ENCODE measurements around the gene GUCY2D.
A peak's percentile ranks its signal among the peaks of the same experiment; 100 is the strongest.

GUCY2D gene

DNA sequence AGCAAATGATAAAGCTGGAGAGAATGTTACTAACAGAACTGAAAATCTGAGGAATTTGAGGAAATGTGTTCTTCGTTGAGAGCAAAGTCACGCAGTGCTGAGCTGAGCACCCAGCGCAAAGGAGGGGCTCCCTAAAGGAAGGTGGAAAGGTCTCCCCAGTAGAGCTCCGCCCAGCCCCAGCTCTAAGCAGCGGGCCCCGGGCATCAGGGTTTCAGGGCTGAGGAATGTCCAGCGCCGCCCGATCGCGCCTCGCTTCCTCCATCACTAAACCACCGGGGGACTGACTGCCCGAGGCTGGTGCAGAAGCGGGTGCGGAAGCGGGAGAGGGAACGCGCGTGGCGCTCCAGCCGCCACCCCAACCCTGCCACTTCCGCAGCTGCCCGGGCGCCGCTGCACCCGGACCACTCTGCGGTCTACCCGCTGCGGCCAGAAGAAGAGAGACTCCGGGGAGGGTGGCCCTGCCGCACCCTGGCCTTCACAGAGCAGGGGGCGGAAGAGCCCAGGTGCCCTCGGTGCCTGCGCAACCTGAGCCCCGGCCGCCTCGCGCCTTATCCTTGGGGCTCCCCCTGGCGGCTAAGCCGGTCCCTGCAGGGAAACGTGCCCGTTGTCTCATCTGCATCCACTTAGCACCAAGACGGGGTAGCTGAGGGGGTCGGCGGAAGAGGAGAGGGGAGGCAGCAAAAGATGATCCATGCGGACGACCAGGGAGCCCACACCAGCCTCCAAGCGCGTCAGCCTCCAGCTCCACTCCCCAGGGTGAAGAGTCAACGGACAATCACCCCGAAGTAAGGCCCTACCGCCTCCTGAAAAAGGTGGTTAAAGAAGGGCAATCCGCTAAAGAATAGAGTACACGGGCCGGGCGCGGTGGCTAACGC lies 12.4 kb upstream of the GUCY2D start:
- Histone ChIP-seq H3K36me3 (ENCODE audit: control insufficient read depth, insufficient read depth, low read length) (no peaks in the 10 kb centered on the region), H3K27ac (ENCODE audit: insufficient read depth, low read length, poor library complexity, severe bottlenecking) (peak overlapping the region; percentile 42)
- peak; percentile 77 to 85 (median 79) for DNase-seq

DNA sequence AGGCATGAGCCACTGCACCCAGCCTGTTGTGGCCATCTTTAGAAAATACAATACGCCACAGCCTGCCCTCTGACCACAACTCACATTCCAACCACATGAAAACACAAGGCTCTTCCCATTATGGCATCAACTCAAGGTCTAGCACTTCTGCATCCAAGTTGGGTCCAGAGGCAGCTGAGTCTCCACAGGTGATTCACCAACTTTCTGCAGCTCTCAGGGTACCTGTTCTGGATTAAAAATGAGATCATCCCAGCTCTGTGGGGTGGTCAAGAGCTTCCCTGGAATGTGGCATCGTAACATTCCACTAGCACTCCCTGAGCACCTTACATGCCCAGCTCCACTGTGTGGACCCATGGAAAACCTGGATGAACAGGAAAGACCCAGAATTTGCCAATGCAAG lies 9.9 kb upstream of the GUCY2D start:
- H3K4me3 ChIP-seq (ENCODE audit: insufficient read depth, low read depth, low read length, poor library complexity, severe bottlenecking) = no peak overlapping the region
- no peak overlapping the region for H3K27ac ChIP-seq (ENCODE audit: insufficient read depth, low read length, poor library complexity, severe bottlenecking)
- H3K27me3 ChIP-seq (replicated peaks; ENCODE audit: control insufficient read depth, insufficient read depth, low read length, poor library complexity, severe bottlenecking) = no peaks in the 10 kb centered on the region
- H3K9me3 ChIP-seq (ENCODE audit: control insufficient read depth, low read length) = no peaks in the 10 kb centered on the region
- H3K4me1 ChIP-seq (ENCODE audit: control insufficient read depth, insufficient read depth, low read length, poor library complexity, severe bottlenecking) = peaks cover 7% of the 10 kb centered on the region
- no peak for DNase-seq
- H3K36me3 ChIP-seq (ENCODE audit: control insufficient read depth, insufficient read depth, low read length) = no peaks in the 10 kb centered on the region

More for the DNA sequence above, 12.4 kb upstream of the GUCY2D start:
- Histone ChIP-seq H3K27me3 (replicated peaks; ENCODE audit: control insufficient read depth, insufficient read depth, low read length, poor library complexity, severe bottlenecking) (no peaks in the 10 kb centered on the region), H3K4me3 (ENCODE audit: insufficient read depth, low read depth, low read length, poor library complexity, severe bottlenecking) (peak overlapping the region; percentile 53), H3K9me3 (ENCODE audit: control insufficient read depth, low read length) (no peaks in the 10 kb centered on the region), H3K4me1 (ENCODE audit: control insufficient read depth, insufficient read depth, low read length, poor library complexity, severe bottlenecking) (peaks cover 7% of the 10 kb centered on the region)

DNA sequence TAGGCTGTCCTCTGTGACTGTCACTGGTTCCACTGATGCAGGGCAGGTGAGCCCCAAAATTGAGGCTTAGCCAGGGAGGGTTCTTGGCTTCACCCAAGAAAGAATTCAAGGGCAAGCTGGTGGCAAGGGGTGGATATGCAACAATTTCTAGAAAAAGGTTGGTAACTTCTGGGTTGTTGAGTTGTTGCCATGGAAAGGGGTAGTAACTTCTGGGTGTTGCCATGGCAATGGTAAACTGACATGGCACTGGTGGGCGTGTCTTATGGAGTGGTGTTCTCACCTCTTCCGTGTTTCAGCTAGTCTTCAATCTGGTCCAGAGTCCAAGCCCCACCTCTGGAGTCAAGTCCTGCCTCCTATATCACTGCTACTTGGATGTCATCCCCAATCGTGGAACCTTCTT lies 9.5 kb upstream of the GUCY2D start:
- Histone ChIP-seq H3K4me1 (ENCODE audit: control insufficient read depth, insufficient read depth, low read length, poor library complexity, severe bottlenecking) (peaks cover 7% of the 10 kb centered on the region), H3K4me3 (ENCODE audit: insufficient read depth, low read depth, low read length, poor library complexity, severe bottlenecking) (no peak overlapping the region), H3K36me3 (ENCODE audit: control insufficient read depth, insufficient read depth, low read length) (no peaks in the 10 kb centered on the region), H3K27me3 (replicated peaks; ENCODE audit: control insufficient read depth, insufficient read depth, low read length, poor library complexity, severe bottlenecking) (no peaks in the 10 kb centered on the region), H3K27ac (ENCODE audit: insufficient read depth, low read length, poor library complexity, severe bottlenecking) (no peak overlapping the region), H3K9me3 (ENCODE audit: control insufficient read depth, low read length) (no peaks in the 10 kb centered on the region)
- DNase-seq = no peak

DNA sequence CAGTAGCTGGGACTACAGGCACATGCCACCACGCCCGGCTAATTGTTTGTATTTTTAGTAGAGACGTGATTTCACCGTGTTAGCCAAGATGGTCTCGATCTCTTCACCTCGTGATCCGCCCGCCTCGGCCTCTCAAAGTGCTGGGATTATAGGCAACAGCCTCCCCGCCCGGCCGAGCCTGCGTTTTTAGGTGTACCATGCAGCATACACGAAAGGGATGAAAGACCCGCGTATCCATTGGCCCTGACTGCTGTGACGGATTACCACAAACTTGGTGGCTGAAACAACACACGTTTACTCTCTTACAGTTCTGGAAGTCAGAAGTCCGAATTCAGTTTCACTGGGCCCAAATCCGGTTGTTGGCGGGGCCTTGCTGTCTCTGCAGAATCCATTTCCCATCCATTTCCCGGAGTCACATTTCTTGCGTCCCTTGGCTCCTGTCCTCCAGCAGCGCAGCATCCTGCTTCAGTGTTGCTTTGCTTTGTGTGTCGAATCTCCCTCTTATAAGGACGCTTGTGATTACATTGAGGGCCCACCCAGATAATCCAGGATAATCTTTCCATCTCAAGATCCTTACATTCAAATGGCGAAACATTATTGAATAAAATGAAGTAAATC lies 8.3 kb upstream of the GUCY2D start:
- Histone ChIP-seq H3K27me3 (replicated peaks; ENCODE audit: control insufficient read depth, insufficient read depth, low read length, poor library complexity, severe bottlenecking) (no peaks in the 10 kb centered on the region), H3K27ac (ENCODE audit: insufficient read depth, low read length, poor library complexity, severe bottlenecking) (no peak overlapping the region), H3K4me1 (ENCODE audit: control insufficient read depth, insufficient read depth, low read length, poor library complexity, severe bottlenecking) (peaks cover 7% of the 10 kb centered on the region), H3K9me3 (ENCODE audit: control insufficient read depth, low read length) (no peaks in the 10 kb centered on the region), H3K36me3 (ENCODE audit: control insufficient read depth, insufficient read depth, low read length) (no peaks in the 10 kb centered on the region), H3K4me3 (ENCODE audit: insufficient read depth, low read depth, low read length, poor library complexity, severe bottlenecking) (no peak overlapping the region)
- DNase-seq = no peak

DNA sequence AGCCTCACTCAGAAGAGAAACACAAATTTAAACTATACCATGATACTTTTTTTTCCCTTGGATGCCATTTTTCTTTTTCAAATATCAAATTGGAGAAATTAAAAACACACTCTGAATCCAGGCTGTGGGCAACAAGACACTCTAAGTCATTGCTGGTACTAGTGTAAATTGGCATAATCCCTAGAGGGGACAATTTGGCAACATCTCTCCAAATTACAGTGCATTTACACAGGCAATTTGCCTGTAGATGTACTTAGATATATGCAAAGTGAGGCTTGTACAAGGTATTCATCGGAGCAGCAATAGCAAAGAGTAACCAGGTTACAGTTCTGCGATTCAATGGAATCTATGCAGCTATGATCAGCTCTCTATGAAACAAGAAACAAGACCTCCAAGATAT lies 6.7 kb upstream of the GUCY2D start:
- no peak overlapping the region for H3K27ac ChIP-seq (ENCODE audit: insufficient read depth, low read length, poor library complexity, severe bottlenecking)
- peaks cover 3% of the 10 kb centered on the region for H3K27me3 ChIP-seq (replicated peaks; ENCODE audit: control insufficient read depth, insufficient read depth, low read length, poor library complexity, severe bottlenecking)
- no peak overlapping the region for H3K4me3 ChIP-seq (ENCODE audit: insufficient read depth, low read depth, low read length, poor library complexity, severe bottlenecking)
- no peaks in the 10 kb centered on the region for H3K9me3 ChIP-seq (ENCODE audit: control insufficient read depth, low read length)
- DNase-seq = no peak
- no peaks in the 10 kb centered on the region for H3K36me3 ChIP-seq (ENCODE audit: control insufficient read depth, insufficient read depth, low read length)
- H3K4me1 ChIP-seq (ENCODE audit: control insufficient read depth, insufficient read depth, low read length, poor library complexity, severe bottlenecking) = no peaks in the 10 kb centered on the region

DNA sequence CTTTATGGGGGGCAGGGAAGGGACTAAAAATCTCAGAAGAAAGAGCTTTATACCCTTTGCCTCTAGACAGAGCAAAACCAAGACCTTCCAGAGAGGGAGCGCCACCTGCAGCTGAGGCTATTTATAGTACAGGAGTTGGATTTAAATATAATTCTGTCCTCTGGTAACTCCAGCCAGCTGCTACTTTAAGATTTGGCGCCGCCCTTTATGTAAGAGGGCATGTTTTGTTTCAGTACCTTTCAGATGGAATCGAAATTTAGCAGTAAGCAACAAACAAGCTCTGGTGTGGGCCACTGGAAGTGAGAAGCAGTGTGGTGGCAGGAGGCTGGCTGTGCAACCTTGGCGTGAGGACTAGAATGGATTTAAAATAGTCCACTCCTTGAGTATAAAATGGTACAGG lies 5.2 kb upstream of the GUCY2D start:
- DNase-seq = no peak
- H3K9me3 ChIP-seq (ENCODE audit: control insufficient read depth, low read length) = no peaks in the 10 kb centered on the region
- no peak overlapping the region for H3K27ac ChIP-seq (ENCODE audit: insufficient read depth, low read length, poor library complexity, severe bottlenecking)
- H3K27me3 ChIP-seq (replicated peaks; ENCODE audit: control insufficient read depth, insufficient read depth, low read length, poor library complexity, severe bottlenecking) = peaks cover 7% of the 10 kb centered on the region
- H3K4me1 ChIP-seq (ENCODE audit: control insufficient read depth, insufficient read depth, low read length, poor library complexity, severe bottlenecking) = peaks cover 4% of the 10 kb centered on the region
- no peak overlapping the region for H3K4me3 ChIP-seq (ENCODE audit: insufficient read depth, low read depth, low read length, poor library complexity, severe bottlenecking)
- H3K36me3 ChIP-seq (ENCODE audit: control insufficient read depth, insufficient read depth, low read length) = no peaks in the 10 kb centered on the region

DNA sequence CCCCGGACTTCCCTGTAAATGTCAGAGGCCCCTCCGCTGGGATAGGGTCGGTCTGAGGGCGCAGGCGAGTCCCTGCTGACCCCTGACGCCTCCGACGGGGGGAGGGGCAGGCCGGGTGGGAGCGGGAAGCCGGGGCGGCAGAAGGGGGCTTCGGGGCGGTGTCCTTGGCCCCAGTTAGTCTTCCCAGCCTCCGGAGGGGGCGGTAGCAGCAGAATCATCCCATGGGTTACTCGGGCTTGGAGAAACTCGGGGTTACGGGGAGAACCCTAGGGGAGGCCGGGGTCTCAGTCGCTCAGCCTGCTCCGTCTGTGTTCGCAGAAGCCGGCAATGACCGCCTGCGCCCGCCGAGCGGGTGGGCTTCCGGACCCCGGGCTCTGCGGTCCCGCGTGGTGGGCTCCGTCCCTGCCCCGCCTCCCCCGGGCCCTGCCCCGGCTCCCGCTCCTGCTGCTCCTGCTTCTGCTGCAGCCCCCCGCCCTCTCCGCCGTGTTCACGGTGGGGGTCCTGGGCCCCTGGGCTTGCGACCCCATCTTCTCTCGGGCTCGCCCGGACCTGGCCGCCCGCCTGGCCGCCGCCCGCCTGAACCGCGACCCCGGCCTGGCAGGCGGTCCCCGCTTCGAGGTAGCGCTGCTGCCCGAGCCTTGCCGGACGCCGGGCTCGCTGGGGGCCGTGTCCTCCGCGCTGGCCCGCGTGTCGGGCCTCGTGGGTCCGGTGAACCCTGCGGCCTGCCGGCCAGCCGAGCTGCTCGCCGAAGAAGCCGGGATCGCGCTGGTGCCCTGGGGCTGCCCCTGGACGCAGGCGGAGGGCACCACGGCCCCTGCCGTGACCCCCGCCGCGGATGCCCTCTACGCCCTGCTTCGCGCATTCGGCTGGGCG lies 542 bp downstream of the GUCY2D start:
- H3K27me3 ChIP-seq (replicated peaks; ENCODE audit: control insufficient read depth, insufficient read depth, low read length, poor library complexity, severe bottlenecking) = peaks cover 22% of the 10 kb centered on the region
- H3K4me3 ChIP-seq (ENCODE audit: insufficient read depth, low read depth, low read length, poor library complexity, severe bottlenecking) = peak overlapping the region; percentile 35

DNA sequence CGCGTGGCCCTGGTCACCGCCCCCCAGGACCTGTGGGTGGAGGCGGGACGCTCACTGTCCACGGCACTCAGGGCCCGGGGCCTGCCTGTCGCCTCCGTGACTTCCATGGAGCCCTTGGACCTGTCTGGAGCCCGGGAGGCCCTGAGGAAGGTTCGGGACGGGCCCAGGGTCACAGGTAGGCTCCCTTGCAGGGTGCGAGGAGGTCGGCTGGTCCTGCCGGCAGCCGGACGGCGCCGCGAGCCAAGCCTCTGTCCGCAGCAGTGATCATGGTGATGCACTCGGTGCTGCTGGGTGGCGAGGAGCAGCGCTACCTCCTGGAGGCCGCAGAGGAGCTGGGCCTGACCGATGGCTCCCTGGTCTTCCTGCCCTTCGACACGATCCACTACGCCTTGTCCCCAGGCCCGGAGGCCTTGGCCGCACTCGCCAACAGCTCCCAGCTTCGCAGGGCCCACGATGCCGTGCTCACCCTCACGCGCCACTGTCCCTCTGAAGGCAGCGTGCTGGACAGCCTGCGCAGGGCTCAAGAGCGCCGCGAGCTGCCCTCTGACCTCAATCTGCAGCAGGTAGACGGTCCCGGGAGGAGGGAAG lies 1.3 kb downstream of the GUCY2D start:
- Histone ChIP-seq H3K36me3 (ENCODE audit: control insufficient read depth, insufficient read depth, low read length) (no peaks in the 10 kb centered on the region), H3K27ac (ENCODE audit: insufficient read depth, low read length, poor library complexity, severe bottlenecking) (no peak overlapping the region), H3K4me3 (ENCODE audit: insufficient read depth, low read depth, low read length, poor library complexity, severe bottlenecking) (no peak overlapping the region), H3K9me3 (ENCODE audit: control insufficient read depth, low read length) (no peaks in the 10 kb centered on the region), H3K27me3 (replicated peaks; ENCODE audit: control insufficient read depth, insufficient read depth, low read length, poor library complexity, severe bottlenecking) (peaks cover 22% of the 10 kb centered on the region), H3K4me1 (ENCODE audit: control insufficient read depth, insufficient read depth, low read length, poor library complexity, severe bottlenecking) (peaks cover 12% of the 10 kb centered on the region)
- DNase-seq = no peak

More for the DNA sequence above, 542 bp downstream of the GUCY2D start:
- H3K4me1 ChIP-seq (ENCODE audit: control insufficient read depth, insufficient read depth, low read length, poor library complexity, severe bottlenecking) = peaks cover 12% of the 10 kb centered on the region
- DNase-seq = no peak
- H3K27ac ChIP-seq (ENCODE audit: insufficient read depth, low read length, poor library complexity, severe bottlenecking) = no peak overlapping the region
- H3K36me3 ChIP-seq (ENCODE audit: control insufficient read depth, insufficient read depth, low read length) = no peaks in the 10 kb centered on the region
- H3K9me3 ChIP-seq (ENCODE audit: control insufficient read depth, low read length) = no peaks in the 10 kb centered on the region

DNA sequence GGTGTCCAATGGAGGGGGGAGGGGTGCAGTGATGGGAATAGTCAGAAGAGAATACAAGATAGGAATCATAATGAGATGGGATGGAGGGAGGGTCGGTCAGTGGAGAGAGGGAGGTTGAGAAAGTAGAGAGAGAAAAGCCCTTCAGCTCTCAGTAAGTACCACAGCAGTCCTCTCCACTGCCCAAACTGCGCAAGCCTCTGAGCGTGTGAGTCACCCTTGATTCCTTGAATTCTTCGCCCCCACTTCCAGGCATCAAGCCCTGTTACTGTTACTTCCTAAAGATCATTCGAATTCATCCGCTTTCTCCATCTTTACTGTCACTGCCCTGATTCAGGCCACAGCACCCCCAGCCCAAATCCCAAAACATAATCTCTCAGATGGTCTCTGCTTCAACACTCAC lies 2.5 kb downstream of the GUCY2D start:
- H3K36me3 ChIP-seq (ENCODE audit: control insufficient read depth, insufficient read depth, low read length) = no peaks in the 10 kb centered on the region
- H3K9me3 ChIP-seq (ENCODE audit: control insufficient read depth, low read length) = no peaks in the 10 kb centered on the region
- no peak overlapping the region for H3K27ac ChIP-seq (ENCODE audit: insufficient read depth, low read length, poor library complexity, severe bottlenecking)
- DNase-seq = no peak
- H3K4me1 ChIP-seq (ENCODE audit: control insufficient read depth, insufficient read depth, low read length, poor library complexity, severe bottlenecking) = peaks cover 12% of the 10 kb centered on the region
- no peak overlapping the region for H3K4me3 ChIP-seq (ENCODE audit: insufficient read depth, low read depth, low read length, poor library complexity, severe bottlenecking)
- peaks cover 22% of the 10 kb centered on the region for H3K27me3 ChIP-seq (replicated peaks; ENCODE audit: control insufficient read depth, insufficient read depth, low read length, poor library complexity, severe bottlenecking)
